ENCODE measurements around the gene PEX11A. TPM values are rescaled to one million over a fixed set of nuclear protein-coding genes. Genes with fewer than 3 reads are reported as not detected.

The PEX11A gene
- total and polyA plus RNA-seq, 2 of the 8 experiments (the other 6 are each of a cell fraction or from before 2014, with no cell fraction given) = 2.9 to 3.0 TPM

- Histone ChIP-seq H2AK5ac (ENCODE audit: low read depth, low read length) (no peak overlapping the region), H3K23ac (ENCODE audit: insufficient read length) (no peak overlapping the region), H3K56ac (replicated peaks; ENCODE audit: insufficient read length, low read depth, low read length) (no peak overlapping the region), H3K18ac (ENCODE audit: extremely low read depth, low read length) (no peak overlapping the region), H2BK15ac (ENCODE audit: low read length) (no peak overlapping the region), H3K23me2 (ENCODE audit: low read depth, low read length) (no peaks in the 10 kb centered on the region), H3K79me1 (ENCODE audit: low read depth, low read length) (no peaks in the 10 kb centered on the region), H3K4ac (replicated peaks; ENCODE audit: insufficient read length, low read depth, low read length) (no peak overlapping the region), H2BK20ac (ENCODE audit: low read length) (no peak overlapping the region), H3K9ac (replicated peaks in 1 of 4; ENCODE audit: extremely low read depth in 1 of 4, low read depth in 3 of 4, low read length in 3 of 4) (no peak overlapping the region), H3K9me3 (ENCODE audit: insufficient read depth in 2 of 2, low read depth in 1 of 2, low read length in 1 of 2) (no peaks in the 10 kb centered on the region), H4K91ac (replicated peaks; ENCODE audit: insufficient read length, low read length) (no peak overlapping the region), H3K27ac (ENCODE audit: low read depth, low read length) (no peak overlapping the region), H3K4me3 (ENCODE audit: extremely low read depth in 1 of 4, insufficient read depth in 2 of 4, low read depth in 3 of 4, low read length in 4 of 4) (no peak overlapping the region), H2BK12ac (ENCODE audit: low read depth, low read length) (no peak overlapping the region), H3K14ac (ENCODE audit: insufficient read length) (no peak overlapping the region), H4K8ac (ENCODE audit: extremely low read depth, insufficient read depth, low read length) (no peak overlapping the region), H3K79me2 (ENCODE audit: control insufficient read depth in 1 of 2, insufficient read depth in 2 of 2, low read length in 2 of 2) (no peaks in the 10 kb centered on the region), H4K5ac (ENCODE audit: insufficient read length, low read depth, low read length) (no peak overlapping the region), H4K20me1 (replicated peaks in 1 of 2; ENCODE audit: control insufficient read depth in 1 of 2, insufficient read depth in 2 of 2, low read length in 2 of 2) (no peaks in the 10 kb centered on the region), H3K4me1 (replicated peaks in 1 of 4; ENCODE audit: control insufficient read depth in 3 of 4, insufficient read depth in 4 of 4, low read length in 3 of 4) (no peaks in the 10 kb centered on the region; a peak in 2 of 7 replicates), H2AFZ (ENCODE audit: low read length) (peak overlapping the region; percentile 67), H2BK5ac (ENCODE audit: low read depth, low read length) (no peak overlapping the region), H3K36me3 (ENCODE audit: control insufficient read depth in 2 of 4, insufficient read depth in 4 of 4, low read length in 3 of 4) (no peaks in the 10 kb centered on the region), H2BK120ac (replicated peaks; ENCODE audit: low read depth, low read length) (no peak overlapping the region), H3K27me3 (replicated peaks in 1 of 4; ENCODE audit: control insufficient read depth in 3 of 4, extremely low read depth in 1 of 4, insufficient read depth in 3 of 4, low read length in 3 of 4) (no peaks in the 10 kb centered on the region; a peak in 1 of 7 replicates), H3K4me2 (ENCODE audit: insufficient read depth in 1 of 2, low read depth in 2 of 2, low read length in 2 of 2) (no peak overlapping the region; a peak in 1 of 4 replicates)
- no peak for FAIRE-seq
- 71% methylated on average over 8 of the region's 8 CpGs; no CpG with 5 or more reads in 1 of the 2 experiments for WGBS, 2 experiments (ENCODE audit: extremely low coverage in 1 of 2, insufficient coverage in 1 of 2, insufficient read length in 1 of 2, insufficient replicate concordance in 2 of 2, low coverage in 1 of 2, low lambda C conversion rate in 2 of 2, missing lambda C conversion rate in 1 of 2)
- ChIA-PET CTCF (ENCODE audit: partially characterized antibody) (interaction anchor here (0.8 to 2.9 kb wide), 11 partner anchors 8 to 243 kb away, joined by 3 to 12 read pairs (median 5); no protein-coding TSS in a partner anchor), POLR2A (ENCODE audit: partially characterized antibody) (interaction anchor here (0.6 to 1.2 kb wide), 3 partner anchors 161 to 277 kb away, joined by 3 to 4 read pairs (median 3); partner anchors contain the start of gene AP3S2)
- no peak for DNase-seq (ENCODE audit: low read depth in 1 of 2, low spot score in 2 of 2)
- TF ChIP-seq TCF12 (IDR thresholded peaks at IDR 0.05; ENCODE audit: low read depth, low read length) = no peak
- TF ChIP-seq BCL11A (IDR thresholded peaks at IDR 0.05; ENCODE audit: low read depth in 2 of 2, low read length in 2 of 2) = no peak
- peak; percentile 31 to 32; a peak in 2 of 4 replicates for TF ChIP-seq RAD21 (IDR thresholded peaks at IDR 0.05 in 1 of 2, conservative IDR thresholded peaks at IDR 0.05 in 1 of 2; ENCODE audit: low read depth in 2 of 2, low read length in 2 of 2)
- peak in 2 of 3 experiments; percentile 4 to 8; a peak in 2 of 4 replicates for TF ChIP-seq CTCF (IDR thresholded peaks at IDR 0.05; ENCODE audit: control extremely low read depth in 1 of 3, insufficient read depth in 1 of 3, low read depth in 1 of 3, low read length in 3 of 3)
These were observed 42.1 kb upstream of the PEX11A start for GRCh38 chr15:89732451-89733172.
